ENCODE data around the gene CRB1.
"Not testable (repeated sequence)": the region's sequence is repeated elsewhere in the genome, so short reads cannot be mapped to it uniquely, and the experiment has no call there.

Gene CRB1

GRCh38 chr1:197451381-197451780 is 183.3 kb downstream of the CRB1 start:
- no peak for DNase-seq (ENCODE audit: extremely low read depth in 1 of 2, low read depth in 1 of 2)

GRCh38 chr1:197453376-197454058 is 185.5 kb downstream of the CRB1 start:
- no peak for DNase-seq (ENCODE audit: extremely low read depth in 1 of 2, low read depth in 1 of 2)

GRCh38 chr1:197462539-197462938 is 194.5 kb downstream of the CRB1 start:
- DNase-seq (ENCODE audit: extremely low read depth in 1 of 2, low read depth in 1 of 2) = no peak

GRCh38 chr1:197463142-197463541 is 195.1 kb downstream of the CRB1 start:
- DNase-seq (ENCODE audit: extremely low read depth in 1 of 2, low read depth in 1 of 2) = no peak

- DNase-seq (ENCODE audit: extremely low read depth in 1 of 2, low read depth in 1 of 2) = no peak
Measured at GRCh38 chr1:197464044-197464443, 196.0 kb downstream of the CRB1 start.

- no peak for DNase-seq (ENCODE audit: extremely low read depth in 1 of 2, low read depth in 1 of 2)
Measured at GRCh38 chr1:197465528-197466327, 197.7 kb downstream of the CRB1 start.

- no peak for DNase-seq (ENCODE audit: extremely low read depth in 1 of 2, low read depth in 1 of 2)
Measured at GRCh38 chr1:197466813-197467212, 198.8 kb downstream of the CRB1 start.

- no peak for DNase-seq (ENCODE audit: extremely low read depth in 1 of 2, low read depth in 1 of 2)
Measured at GRCh38 chr1:197467881-197468280, 199.8 kb downstream of the CRB1 start.

- DNase-seq (ENCODE audit: extremely low read depth in 1 of 2, low read depth in 1 of 2) = no peak
Measured at GRCh38 chr1:197468543-197469175, 200.6 kb downstream of the CRB1 start.

- DNase-seq (ENCODE audit: extremely low read depth in 1 of 2, low read depth in 1 of 2) = no peak
Measured at GRCh38 chr1:197469620-197470210, 201.7 kb downstream of the CRB1 start.

GRCh38 chr1:197470330-197470729 is 202.3 kb downstream of the CRB1 start:
- DNase-seq (ENCODE audit: extremely low read depth in 1 of 2, low read depth in 1 of 2) = no peak

- no peak for DNase-seq (ENCODE audit: extremely low read depth in 1 of 2, low read depth in 1 of 2)
Measured at GRCh38 chr1:197471248-197471985, 203.4 kb downstream of the CRB1 start.

- DNase-seq (ENCODE audit: extremely low read depth in 1 of 2, low read depth in 1 of 2) = no peak
Measured at GRCh38 chr1:197472141-197472540, 204.1 kb downstream of the CRB1 start.

GRCh38 chr1:197480446-197480845 is 212.4 kb downstream of the CRB1 start:
- DNase-seq (ENCODE audit: extremely low read depth in 1 of 2, low read depth in 1 of 2) = no peak

GRCh38 chr1:197481101-197481500 is 213.0 kb downstream of the CRB1 start:
- no peak for DNase-seq (ENCODE audit: extremely low read depth in 1 of 2, low read depth in 1 of 2)

- DNase-seq (ENCODE audit: extremely low read depth in 1 of 2, low read depth in 1 of 2) = no peak
Measured at GRCh38 chr1:197485790-197486189, 217.7 kb downstream of the CRB1 start.

GRCh38 chr1:197486946-197487345 is 218.9 kb downstream of the CRB1 start:
- no peak for DNase-seq (ENCODE audit: extremely low read depth in 1 of 2, low read depth in 1 of 2)

- DNase-seq (ENCODE audit: extremely low read depth in 1 of 2, low read depth in 1 of 2) = not testable (repeated sequence)
Measured at GRCh38 chr1:197491505-197491904, 223.5 kb downstream of the CRB1 start.

GRCh38 chr1:197496722-197497121 is 228.7 kb downstream of the CRB1 start:
- DNase-seq (ENCODE audit: extremely low read depth in 1 of 2, low read depth in 1 of 2) = no peak

GRCh38 chr1:197510691-197511378 is 242.8 kb downstream of the CRB1 start:
- no peak for DNase-seq (ENCODE audit: extremely low read depth in 1 of 2, low read depth in 1 of 2)
